GM19043 (cell line): ENCODE data around the gene MGAT4A.
"Not testable (repeated sequence)": the region's sequence is repeated elsewhere in the genome, so short reads cannot be mapped to it uniquely, and the experiment has no call there.

Source experiments
- ATAC-seq: cut with Tn5 transposase; IDR thresholded peaks from one replicate; pipeline ENCODE4 v1.9.1; 2021; ENCODE audit warnings: low read depth; ENCODE audit not compliant: unreplicated experiment

MGAT4A gene

DNA sequence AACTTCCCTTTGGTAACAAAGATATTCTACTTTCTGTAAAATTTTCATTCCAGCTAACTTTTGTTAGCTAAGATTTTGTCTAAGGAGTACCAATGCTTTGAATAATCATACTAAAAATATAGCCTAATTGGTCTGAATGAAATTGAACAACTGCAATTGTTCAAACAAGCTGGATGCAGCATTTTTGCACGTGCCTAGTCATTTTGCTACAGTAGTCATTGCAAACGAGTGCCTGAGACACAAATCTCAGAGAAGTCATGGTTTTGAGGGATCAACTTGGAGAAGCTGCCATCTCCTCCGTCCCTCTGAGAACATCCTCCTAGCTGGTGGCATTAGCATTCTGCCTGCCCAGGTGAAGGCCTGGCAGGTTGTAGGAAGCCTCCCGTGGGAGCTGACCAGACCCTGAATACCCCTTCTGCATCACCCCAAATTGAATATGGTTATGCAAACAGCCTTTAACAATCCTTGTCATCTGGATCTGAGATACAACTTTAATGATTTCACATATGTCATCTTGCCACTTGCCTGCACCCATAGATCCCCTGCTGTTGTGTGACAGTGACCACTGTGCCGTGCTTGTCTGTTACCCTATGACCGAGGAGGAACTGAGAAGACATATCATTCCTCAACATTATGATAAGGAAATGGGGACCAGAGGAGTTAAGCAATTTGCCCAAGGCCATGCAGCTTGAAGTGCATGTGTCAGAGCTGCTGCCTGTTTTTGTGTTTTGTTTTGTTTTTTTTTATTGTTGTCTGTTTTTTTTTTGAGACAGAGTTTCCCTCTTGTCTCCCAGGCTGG is 29.1 kb upstream of the MGAT4A start:
- ATAC-seq = no peak

DNA sequence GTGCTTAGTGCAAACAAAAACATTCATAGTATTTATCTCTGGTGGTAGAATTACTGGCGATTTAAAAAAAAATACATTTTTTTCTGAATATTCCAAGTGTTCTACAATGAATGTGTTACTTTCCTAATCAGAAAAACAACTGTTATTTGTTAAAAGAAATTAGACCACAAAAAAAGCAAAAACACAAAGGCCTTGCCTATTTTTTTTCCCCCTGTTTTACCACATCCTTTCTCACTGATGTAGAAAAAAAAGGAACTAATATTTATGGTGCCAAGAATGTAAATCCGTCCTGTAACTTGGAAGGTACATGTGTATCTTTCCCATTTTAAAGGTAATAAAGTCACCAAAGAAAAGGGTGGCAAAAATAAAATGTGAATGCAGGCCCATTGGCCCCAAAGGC is 28.4 kb upstream of the MGAT4A start:
- ATAC-seq = no peak

DNA sequence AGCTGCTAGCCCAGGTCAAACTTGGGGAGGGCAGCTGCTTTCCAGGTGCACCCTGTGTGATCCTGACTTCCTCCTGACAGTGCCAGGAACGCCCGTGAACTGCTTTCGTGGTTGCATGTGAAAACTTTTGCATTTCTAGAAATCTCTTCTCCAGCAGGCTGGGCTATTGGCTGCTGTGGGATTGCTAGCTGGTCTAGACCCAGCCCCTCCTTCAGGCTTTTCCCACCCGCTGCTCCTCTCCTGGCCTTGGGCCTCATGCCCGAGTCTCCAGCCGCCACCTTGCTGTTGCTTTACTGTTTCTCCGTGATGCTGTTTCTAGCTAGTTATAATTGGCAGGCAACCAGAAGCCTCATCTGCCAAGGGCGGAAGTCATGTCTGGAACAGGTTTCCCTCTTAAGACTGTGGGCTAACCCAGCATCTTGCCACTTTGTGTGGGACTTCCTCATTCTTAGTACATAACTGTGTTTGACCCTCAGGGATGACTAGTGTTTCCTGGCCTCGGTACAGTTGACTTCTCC is 27.0 kb upstream of the MGAT4A start:
- ATAC-seq = peak; percentile 95

DNA sequence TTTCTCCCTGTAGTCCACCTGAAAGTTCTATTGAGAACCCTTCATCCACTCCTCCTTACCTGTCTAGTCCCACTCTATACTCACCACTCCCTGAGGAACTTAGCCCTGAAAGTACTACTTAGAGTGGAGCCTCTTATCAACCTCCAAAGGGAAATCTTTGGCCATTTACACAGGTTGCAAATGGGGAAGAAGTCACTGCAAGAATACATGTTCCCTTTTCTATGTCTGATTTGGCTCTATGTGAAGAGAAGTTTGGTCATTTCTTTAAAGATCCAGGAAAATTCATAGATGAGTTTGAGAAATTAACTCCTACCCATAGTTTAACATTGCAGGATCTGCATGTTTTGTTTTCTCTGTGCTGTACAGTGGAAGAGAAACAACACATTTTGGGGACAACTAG is 22.9 kb upstream of the MGAT4A start:
- ATAC-seq = no peak

GRCh38 chr2:98752711-98753110 is 21.8 kb upstream of the MGAT4A start:
- ATAC-seq = not testable (repeated sequence)

GRCh38 chr2:98751748-98752147 is 20.8 kb upstream of the MGAT4A start:
- no peak for ATAC-seq

DNA sequence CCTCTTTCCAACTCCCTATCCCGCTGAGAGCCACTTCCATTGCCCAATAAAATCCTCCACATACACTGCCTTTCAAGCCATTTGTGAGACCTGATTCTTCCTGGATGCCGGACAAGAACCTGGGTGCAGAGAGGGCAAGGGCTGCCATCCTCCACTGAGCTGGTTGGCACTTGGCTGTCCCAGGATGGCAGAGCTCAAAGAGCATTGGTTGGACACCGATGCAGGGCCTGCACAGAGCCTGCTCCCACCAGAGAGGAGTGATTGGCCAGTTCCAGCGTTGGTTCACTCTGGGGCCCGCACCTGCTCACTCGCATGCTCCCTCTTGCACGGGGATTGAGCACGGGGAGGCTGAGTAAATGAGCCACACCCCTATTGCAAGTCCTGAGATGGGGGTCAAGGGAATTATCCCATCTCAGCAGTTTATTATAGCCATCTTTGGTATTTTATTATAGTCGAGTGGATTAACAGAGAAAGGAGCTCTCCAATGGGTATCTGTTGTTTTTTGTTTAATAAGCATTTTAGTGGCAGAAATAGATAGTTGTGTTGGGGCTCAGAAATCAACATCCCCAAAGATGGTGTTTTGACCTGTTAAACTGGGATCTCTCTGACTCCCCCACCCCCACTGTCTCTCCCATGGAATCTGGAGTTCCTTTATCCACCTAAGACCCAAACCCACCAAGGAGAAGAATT is 19.8 kb upstream of the MGAT4A start:
- no peak for ATAC-seq

DNA sequence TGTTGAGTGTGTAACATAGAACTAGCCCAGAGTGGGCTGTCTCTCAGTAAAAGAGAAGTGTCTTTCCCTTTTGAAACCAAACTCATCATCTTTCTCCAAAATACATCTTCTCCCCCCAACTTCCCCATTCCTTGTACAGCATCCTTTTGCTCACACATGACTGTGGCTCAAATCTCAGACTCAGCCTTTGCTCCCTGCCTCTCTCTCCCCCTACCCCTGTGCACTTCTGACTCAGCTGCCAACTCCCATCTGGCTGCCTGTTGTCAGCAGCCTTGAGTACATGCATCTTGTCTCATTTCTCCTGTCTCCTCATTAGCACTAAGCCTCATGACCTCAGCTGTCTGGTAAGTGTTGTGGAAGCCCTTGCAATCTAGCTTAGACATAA is 18.1 kb upstream of the MGAT4A start:
- ATAC-seq = no peak

- ATAC-seq = no peak
These were observed 17.5 kb upstream of the MGAT4A start for GRCh38 chr2:98748292-98749065.

GRCh38 chr2:98747888-98748287 is 17.0 kb upstream of the MGAT4A start:
- ATAC-seq = no peak

DNA sequence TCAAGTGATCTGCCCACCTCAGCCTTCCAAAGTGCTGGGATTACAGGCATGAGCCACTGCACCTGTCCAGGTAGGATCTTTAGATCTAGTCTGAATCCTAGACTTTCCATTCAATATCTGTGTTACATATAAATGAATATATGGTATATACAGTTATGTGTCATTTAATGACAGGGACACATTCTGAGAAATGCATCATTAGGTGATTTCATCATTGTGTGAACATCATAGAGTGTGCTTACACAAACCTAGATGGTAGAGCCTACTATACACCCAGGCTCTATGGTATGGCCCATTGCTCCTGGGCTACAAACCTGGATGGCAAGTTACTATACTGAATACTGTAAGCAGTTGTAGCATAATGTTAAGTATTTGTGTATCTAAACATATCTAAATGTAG is 15.5 kb upstream of the MGAT4A start:
- no peak for ATAC-seq

DNA sequence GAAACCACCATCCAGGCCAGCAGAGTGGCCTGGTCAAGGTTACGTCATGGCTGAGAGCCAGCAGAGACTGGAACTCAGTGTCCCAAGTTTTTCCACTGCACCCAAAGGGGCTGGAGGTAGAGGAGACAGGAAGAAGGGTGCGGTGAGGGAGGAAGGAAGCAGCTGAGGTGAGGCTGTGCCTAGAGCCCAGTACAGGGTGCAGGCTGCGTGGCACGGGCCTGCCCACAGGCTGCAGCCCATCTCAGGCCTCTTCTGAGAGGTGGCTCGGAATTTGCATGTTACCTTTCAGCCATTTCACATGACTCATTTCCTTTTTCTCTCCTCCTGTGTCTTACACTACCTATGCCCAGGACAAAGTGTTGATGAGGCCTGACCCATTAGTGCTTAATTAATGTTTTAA is 13.7 kb upstream of the MGAT4A start:
- no peak for ATAC-seq

GRCh38 chr2:98743835-98744234 is 12.9 kb upstream of the MGAT4A start:
- ATAC-seq = no peak

DNA sequence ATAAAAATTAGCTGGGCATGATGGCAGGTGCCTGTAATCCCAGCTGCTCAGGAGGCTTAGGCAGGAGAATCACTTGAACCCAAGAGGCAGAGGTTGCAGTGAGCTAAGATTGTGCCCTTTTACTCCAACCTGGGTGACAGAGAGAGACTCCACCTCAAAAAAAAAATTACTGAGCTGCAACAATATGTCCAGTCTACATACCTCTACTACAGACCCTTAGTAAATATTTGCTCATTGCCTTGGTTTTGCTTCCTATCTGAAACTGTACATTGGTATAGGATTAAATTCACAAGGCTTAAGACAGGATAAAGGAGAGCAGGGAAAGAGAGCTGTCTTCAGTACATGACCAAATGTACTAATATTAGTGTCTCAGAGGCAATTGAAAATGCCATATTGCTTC is 8.1 kb upstream of the MGAT4A start:
- ATAC-seq = no peak

DNA sequence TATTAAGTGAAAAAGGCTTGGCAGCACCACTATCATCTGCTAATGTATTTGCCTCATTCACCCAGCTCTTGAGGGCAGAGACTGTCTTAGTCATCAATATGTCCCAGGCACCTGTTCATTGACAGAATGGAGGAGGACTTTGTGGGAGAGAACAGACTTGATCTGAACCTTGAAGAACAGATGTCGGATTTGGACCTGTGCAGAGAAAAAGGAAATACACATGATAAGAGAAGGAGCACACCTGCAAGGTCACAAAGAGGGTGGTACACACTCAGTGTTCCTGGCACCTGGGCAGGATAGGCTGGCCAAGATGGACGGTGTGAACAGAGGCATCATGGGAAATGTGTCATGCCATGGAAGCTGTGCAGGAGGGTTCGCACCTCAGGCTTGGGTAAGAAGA is 7.4 kb upstream of the MGAT4A start:
- ATAC-seq = no peak

GRCh38 chr2:98737848-98738247 is 6.9 kb upstream of the MGAT4A start:
- ATAC-seq = no peak

- no peak for ATAC-seq
These were observed 5.5 kb upstream of the MGAT4A start for GRCh38 chr2:98736464-98736889.

DNA sequence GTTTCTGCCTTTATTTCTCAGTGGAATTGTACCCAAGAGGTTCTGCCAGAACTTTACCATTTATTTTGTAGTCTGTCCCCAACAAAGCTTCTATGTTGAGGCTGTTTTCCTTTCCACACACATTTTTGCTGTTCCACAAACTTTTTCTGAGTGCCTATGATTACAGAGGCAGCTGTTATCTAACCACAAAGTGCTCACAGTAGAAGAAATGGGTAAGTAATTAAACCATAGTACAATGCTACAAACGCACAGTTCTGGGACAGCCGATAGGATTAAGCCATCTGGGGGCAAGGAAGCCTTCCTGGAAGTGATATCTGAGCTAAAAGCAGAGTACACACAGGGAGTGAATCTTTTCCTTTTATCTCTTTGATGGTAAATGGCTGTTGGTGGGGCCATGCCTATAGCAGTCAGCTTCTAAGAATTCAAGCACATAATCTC is 3.9 kb upstream of the MGAT4A start:
- no peak for ATAC-seq

DNA sequence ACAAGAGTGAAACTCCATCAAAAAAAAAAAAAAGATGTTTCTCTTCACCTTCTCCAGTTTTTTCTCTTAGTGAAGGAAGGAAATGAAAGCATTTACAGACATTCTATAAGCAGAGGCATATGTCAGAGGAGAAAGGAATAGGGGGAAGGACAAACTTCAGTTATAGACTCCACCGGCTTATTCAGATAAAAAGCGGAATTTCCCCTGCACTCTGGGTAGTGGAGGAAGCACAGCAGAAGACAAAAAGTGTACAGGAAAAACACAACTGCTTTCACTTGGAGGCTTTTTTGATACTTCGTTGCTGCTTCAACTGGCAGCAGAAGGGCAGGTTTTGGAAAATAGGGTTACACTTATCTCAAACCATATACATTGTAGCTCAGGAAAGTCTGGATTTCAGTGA is 3.2 kb upstream of the MGAT4A start:
- ATAC-seq = no peak

DNA sequence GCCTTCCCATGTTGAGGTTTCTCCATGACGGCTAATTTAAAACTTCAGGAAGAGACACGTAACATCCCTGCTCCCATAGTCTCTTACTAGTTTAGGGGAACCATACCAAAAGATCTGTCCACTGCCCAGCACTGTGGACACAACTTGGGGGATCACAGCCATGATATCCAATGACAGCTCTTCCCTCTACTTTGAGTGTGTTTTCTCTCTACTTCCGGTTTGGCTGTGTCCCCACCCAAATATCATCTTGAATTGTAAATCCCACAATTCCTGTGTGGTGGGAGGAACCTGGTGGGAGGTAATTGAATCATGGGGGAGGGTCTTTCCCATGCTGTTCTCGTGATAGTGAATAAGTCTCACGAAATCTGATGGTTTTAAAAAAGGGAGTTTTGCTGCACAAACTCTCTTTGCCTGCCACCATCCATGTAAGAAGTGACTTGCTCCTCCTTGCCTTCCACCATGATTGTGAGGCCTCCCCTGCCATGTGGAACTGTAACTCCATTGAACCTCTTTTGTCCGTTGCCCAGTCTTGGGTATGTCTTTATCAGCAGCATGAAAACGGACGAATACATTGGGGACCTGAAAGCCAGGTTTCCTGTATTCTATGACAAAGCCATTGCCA is 1.6 kb upstream of the MGAT4A start:
- no peak for ATAC-seq

DNA sequence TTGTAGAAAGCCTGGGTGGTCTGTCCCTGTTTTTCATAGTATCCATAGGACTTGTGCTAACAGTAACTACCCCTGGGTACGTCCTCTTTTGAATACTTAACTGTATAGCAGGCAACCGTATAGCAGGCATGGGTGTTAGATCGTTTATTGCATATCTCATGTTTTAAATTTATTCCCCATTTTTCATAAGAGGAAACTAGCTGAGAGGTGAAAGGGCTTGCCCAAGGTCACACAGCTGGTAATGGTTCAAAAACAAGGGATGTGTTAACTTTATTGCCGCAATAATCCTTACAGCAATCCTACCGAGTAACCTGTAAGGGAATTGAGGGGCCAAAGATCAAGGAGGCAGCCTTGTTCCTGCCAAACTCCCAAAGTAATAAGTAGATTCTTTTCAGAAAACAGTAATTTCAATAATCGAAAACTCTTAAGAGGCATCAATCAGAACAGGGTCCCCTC is 990 bp upstream of the MGAT4A start:
- ATAC-seq = no peak
